Measurements from ENCODE around the gene SNX9.

SNX9 gene

DNA sequence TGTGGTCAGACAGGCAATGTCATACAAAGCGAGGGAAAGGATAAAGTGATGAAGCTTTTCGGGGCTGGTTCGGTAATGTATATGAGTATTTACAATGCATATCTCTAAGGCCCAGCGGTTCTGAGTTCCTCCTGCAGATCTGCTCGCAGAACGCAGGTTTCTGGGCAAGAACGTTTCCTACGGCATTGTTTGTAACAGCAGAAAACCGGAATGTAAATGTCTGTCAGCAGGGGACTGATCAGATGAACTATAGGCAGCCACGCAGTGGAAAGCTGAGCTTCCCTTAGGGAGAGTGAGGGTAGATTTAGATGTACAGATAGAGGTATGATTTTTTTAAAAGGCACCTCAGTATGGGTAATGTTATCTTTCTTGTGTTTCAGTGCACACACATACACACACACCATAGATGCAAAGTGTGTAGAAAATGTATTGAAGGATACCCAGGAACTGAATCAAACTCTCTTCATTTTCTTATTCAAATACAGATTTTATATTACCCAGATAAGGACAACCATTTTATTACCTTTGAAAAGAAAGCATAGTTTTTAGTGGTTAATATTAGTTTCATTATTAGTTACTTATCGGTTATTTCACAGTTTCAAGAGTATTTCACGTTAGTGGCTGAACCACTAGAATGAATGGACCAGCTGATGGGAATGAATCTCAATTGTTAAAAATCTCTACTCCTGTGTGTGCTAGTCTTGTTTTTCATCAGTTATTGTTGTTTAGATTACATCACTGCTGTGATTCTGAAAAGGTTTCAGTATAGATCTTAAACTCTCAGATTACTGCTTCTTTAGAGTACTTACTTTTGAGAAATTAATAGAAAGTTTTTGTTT is 56.2 kb downstream of the SNX9 start:
- H2BK15ac ChIP-seq (ENCODE audit: low read length): no peak overlapping the region
- H3K27me3 ChIP-seq (ENCODE audit: control insufficient read depth in 3 of 3, insufficient read depth in 3 of 3, low read depth in 1 of 3, low read length in 3 of 3): no peaks in the 10 kb centered on the region
- H3K18ac ChIP-seq (ENCODE audit: low read length): no peak overlapping the region
- H3K14ac ChIP-seq (ENCODE audit: low read length): no peak overlapping the region
- no peak overlapping the region for H3K4ac ChIP-seq (ENCODE audit: low read length)
- H2BK12ac ChIP-seq (ENCODE audit: low read length): no peak overlapping the region
- no peaks in the 10 kb centered on the region for H3K79me1 ChIP-seq (ENCODE audit: low read depth, low read length)
- no peak overlapping the region for H2BK5ac ChIP-seq (ENCODE audit: low read length)
- no peak for DNase-seq (ENCODE audit: low spot score)
- H3K36me3 ChIP-seq (replicated peaks in 1 of 2; ENCODE audit: control insufficient read depth in 2 of 2, insufficient read depth in 2 of 2, low read length in 2 of 2): peaks cover 10 to 55% of the 10 kb centered on the region in 2 donors
- H3K4me3 ChIP-seq (ENCODE audit: low read length in 2 of 2): no peak overlapping the region
- H3K9me3 ChIP-seq (replicated peaks in 1 of 2; ENCODE audit: control insufficient read depth in 2 of 2, insufficient read depth in 1 of 2, low read depth in 1 of 2, low read length in 2 of 2): peaks cover 0 to 4% of the 10 kb centered on the region in 2 donors
- WGBS, 2 donors (ENCODE audit: extremely low coverage in 2 of 2, insufficient read length in 2 of 2, insufficient replicate concordance in 1 of 2): no CpG with 5 or more reads among the region's 12 CpGs
- H3K4me1 ChIP-seq (ENCODE audit: control insufficient read depth in 2 of 2, insufficient read depth in 1 of 2, low read depth in 1 of 2, low read length in 2 of 2): peaks cover 8 to 11% of the 10 kb centered on the region in 2 donors
- no peak overlapping the region for H2AK5ac ChIP-seq (ENCODE audit: low read depth, low read length)
- no peak overlapping the region for H2BK120ac ChIP-seq (ENCODE audit: low read depth, low read length)
- no peak overlapping the region for H3K9ac ChIP-seq (ENCODE audit: low read depth, low read length, poor library complexity)
- no peak overlapping the region for H3K23ac ChIP-seq (ENCODE audit: low read depth, low read length, poor library complexity)
- H4K91ac ChIP-seq (ENCODE audit: low read depth, low read length, poor library complexity): no peak overlapping the region
- H2AFZ ChIP-seq (ENCODE audit: low read length): no peak overlapping the region
- no peak overlapping the region for H3K4me2 ChIP-seq (ENCODE audit: insufficient read depth, low read length, poor library complexity, severe bottlenecking)
- no peak overlapping the region for H3K27ac ChIP-seq (replicated peaks; ENCODE audit: low read length)
- no peak overlapping the region for H4K8ac ChIP-seq (ENCODE audit: low read depth, low read length)

DNA sequence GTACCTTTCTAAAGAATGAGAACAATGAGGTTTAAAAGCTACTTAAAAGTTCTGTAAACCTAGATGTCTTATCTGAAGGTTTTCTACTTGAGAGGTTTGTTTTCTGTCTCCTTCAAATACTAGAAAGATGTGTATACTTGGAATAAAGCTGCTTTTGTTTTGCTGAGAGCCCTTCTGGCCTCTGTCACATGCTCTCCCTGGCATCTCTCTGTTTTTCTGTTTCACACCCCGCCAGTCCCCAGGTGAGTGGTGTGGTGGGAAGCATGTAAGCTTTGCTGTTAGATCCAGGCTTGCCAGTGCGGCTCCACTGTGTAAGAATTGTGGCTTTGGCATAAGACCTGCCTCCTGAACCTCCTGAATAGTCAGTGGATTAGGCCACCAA is 56.8 kb downstream of the SNX9 start:
- H2BK5ac ChIP-seq (ENCODE audit: low read length): no peak overlapping the region
- no peak overlapping the region for H2BK120ac ChIP-seq (ENCODE audit: low read depth, low read length)
- H2AFZ ChIP-seq (ENCODE audit: low read length): no peak overlapping the region
- no peak overlapping the region for H4K91ac ChIP-seq (ENCODE audit: low read depth, low read length, poor library complexity)
- no peak overlapping the region for H3K4ac ChIP-seq (ENCODE audit: low read length)
- H2BK12ac ChIP-seq (ENCODE audit: low read length): no peak overlapping the region
- no peaks in the 10 kb centered on the region for H3K79me1 ChIP-seq (ENCODE audit: low read depth, low read length)
- no CpG with 5 or more reads among the region's 2 CpGs for WGBS, 2 donors (ENCODE audit: extremely low coverage in 2 of 2, insufficient read length in 2 of 2, insufficient replicate concordance in 1 of 2)
- H3K14ac ChIP-seq (ENCODE audit: low read length): no peak overlapping the region
- no peaks in the 10 kb centered on the region for H3K27me3 ChIP-seq (ENCODE audit: control insufficient read depth in 3 of 3, insufficient read depth in 3 of 3, low read depth in 1 of 3, low read length in 3 of 3)
- H4K8ac ChIP-seq (ENCODE audit: low read depth, low read length): no peak overlapping the region
- no peak overlapping the region for H3K23ac ChIP-seq (ENCODE audit: low read depth, low read length, poor library complexity)
- no peak overlapping the region for H3K9ac ChIP-seq (ENCODE audit: low read depth, low read length, poor library complexity)
- no peak overlapping the region for H2AK5ac ChIP-seq (ENCODE audit: low read depth, low read length)
- DNase-seq (ENCODE audit: low spot score): no peak
- peaks cover 8 to 11% of the 10 kb centered on the region in 2 donors for H3K4me1 ChIP-seq (ENCODE audit: control insufficient read depth in 2 of 2, insufficient read depth in 1 of 2, low read depth in 1 of 2, low read length in 2 of 2)
- H3K18ac ChIP-seq (ENCODE audit: low read length): no peak overlapping the region
- no peak overlapping the region for H3K4me3 ChIP-seq (ENCODE audit: low read length in 2 of 2)
- H3K4me2 ChIP-seq (ENCODE audit: insufficient read depth, low read length, poor library complexity, severe bottlenecking): no peak overlapping the region
- no peak overlapping the region for H2BK15ac ChIP-seq (ENCODE audit: low read length)
- peaks cover 0 to 4% of the 10 kb centered on the region in 2 donors for H3K9me3 ChIP-seq (replicated peaks in 1 of 2; ENCODE audit: control insufficient read depth in 2 of 2, insufficient read depth in 1 of 2, low read depth in 1 of 2, low read length in 2 of 2)
- H3K36me3 ChIP-seq (replicated peaks in 1 of 2; ENCODE audit: control insufficient read depth in 2 of 2, insufficient read depth in 2 of 2, low read length in 2 of 2): peaks cover 10 to 55% of the 10 kb centered on the region in 2 donors
- H3K27ac ChIP-seq (replicated peaks; ENCODE audit: low read length): no peak overlapping the region

DNA sequence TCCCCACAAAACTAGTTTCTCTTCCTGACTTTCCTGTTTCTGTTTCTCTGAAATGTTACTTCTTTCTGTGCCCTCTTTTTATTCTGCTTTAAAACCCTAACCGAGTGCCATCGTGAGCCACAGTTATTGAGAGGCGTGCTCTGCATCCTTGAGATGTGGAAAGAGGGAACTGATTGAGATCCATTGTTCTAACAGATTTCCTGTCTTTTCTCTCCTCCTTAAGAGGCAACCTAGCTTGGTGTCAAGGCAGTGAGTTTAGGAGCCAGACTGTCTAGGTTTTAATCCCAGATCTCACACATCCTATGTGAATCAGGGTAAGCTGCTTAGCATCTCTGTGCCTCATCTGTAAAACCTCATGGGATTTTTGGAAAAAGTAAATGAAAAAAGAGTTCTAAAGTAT is 57.5 kb downstream of the SNX9 start:
- no peak overlapping the region for H3K23ac ChIP-seq (ENCODE audit: low read depth, low read length, poor library complexity)
- H3K36me3 ChIP-seq (replicated peaks in 1 of 2; ENCODE audit: control insufficient read depth in 2 of 2, insufficient read depth in 2 of 2, low read length in 2 of 2): peaks cover 7 to 55% of the 10 kb centered on the region in 2 donors
- H2AK5ac ChIP-seq (ENCODE audit: low read depth, low read length): no peak overlapping the region
- H3K4ac ChIP-seq (ENCODE audit: low read length): no peak overlapping the region
- no peak overlapping the region for H3K4me3 ChIP-seq (ENCODE audit: low read length in 2 of 2)
- H2BK120ac ChIP-seq (ENCODE audit: low read depth, low read length): no peak overlapping the region
- no peak overlapping the region for H4K8ac ChIP-seq (ENCODE audit: low read depth, low read length)
- H2AFZ ChIP-seq (ENCODE audit: low read length): no peak overlapping the region
- no peak overlapping the region for H3K18ac ChIP-seq (ENCODE audit: low read length)
- no peak overlapping the region for H3K27ac ChIP-seq (replicated peaks; ENCODE audit: low read length)
- H3K79me1 ChIP-seq (ENCODE audit: low read depth, low read length): no peaks in the 10 kb centered on the region
- H3K27me3 ChIP-seq (ENCODE audit: control insufficient read depth in 3 of 3, insufficient read depth in 3 of 3, low read depth in 1 of 3, low read length in 3 of 3): no peaks in the 10 kb centered on the region
- H2BK5ac ChIP-seq (ENCODE audit: low read length): no peak overlapping the region
- peaks cover 0 to 4% of the 10 kb centered on the region in 2 donors for H3K9me3 ChIP-seq (replicated peaks in 1 of 2; ENCODE audit: control insufficient read depth in 2 of 2, insufficient read depth in 1 of 2, low read depth in 1 of 2, low read length in 2 of 2)
- no peak overlapping the region for H3K14ac ChIP-seq (ENCODE audit: low read length)
- H2BK15ac ChIP-seq (ENCODE audit: low read length): no peak overlapping the region
- peaks cover 8 to 11% of the 10 kb centered on the region in 2 donors for H3K4me1 ChIP-seq (ENCODE audit: control insufficient read depth in 2 of 2, insufficient read depth in 1 of 2, low read depth in 1 of 2, low read length in 2 of 2)
- no peak overlapping the region for H3K4me2 ChIP-seq (ENCODE audit: insufficient read depth, low read length, poor library complexity, severe bottlenecking)
- WGBS, 2 donors (ENCODE audit: extremely low coverage in 2 of 2, insufficient read length in 2 of 2, insufficient replicate concordance in 1 of 2): no CpG with 5 or more reads among the region's 3 CpGs
- no peak overlapping the region for H2BK12ac ChIP-seq (ENCODE audit: low read length)
- no peak overlapping the region for H3K9ac ChIP-seq (ENCODE audit: low read depth, low read length, poor library complexity)
- H4K91ac ChIP-seq (ENCODE audit: low read depth, low read length, poor library complexity): no peak overlapping the region
- DNase-seq (ENCODE audit: low spot score): no peak

DNA sequence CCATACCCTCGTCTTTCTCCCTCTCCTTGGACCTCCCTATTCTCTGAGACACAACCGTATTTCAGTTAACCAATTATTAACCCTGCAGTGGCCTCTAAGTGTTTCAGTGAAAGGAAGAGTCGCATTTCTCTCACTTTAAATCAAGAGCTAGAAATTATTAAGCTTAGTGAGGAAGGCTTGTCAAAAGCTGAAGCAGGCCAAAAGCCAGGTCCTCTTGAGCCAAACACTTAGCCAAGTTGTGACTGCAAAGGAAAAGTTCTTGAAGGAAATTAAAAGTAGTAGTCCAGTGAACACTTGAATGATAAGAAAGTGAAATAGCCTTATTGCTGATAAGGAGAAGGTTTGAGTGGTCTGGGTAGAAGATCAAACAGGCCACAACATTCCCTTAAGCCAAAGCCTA is 58.3 kb downstream of the SNX9 start:
- Histone ChIP-seq H3K4ac (ENCODE audit: low read length) (no peak overlapping the region), H2AFZ (ENCODE audit: low read length) (no peak overlapping the region), H3K27ac (replicated peaks; ENCODE audit: low read length) (no peak overlapping the region), H4K91ac (ENCODE audit: low read depth, low read length, poor library complexity) (no peak overlapping the region), H3K4me2 (ENCODE audit: insufficient read depth, low read length, poor library complexity, severe bottlenecking) (no peak overlapping the region), H3K27me3 (ENCODE audit: control insufficient read depth in 3 of 3, insufficient read depth in 3 of 3, low read depth in 1 of 3, low read length in 3 of 3) (no peaks in the 10 kb centered on the region), H3K4me1 (ENCODE audit: control insufficient read depth in 2 of 2, insufficient read depth in 1 of 2, low read depth in 1 of 2, low read length in 2 of 2) (peaks cover 8 to 11% of the 10 kb centered on the region in 2 donors), H2BK12ac (ENCODE audit: low read length) (no peak overlapping the region), H2AK5ac (ENCODE audit: low read depth, low read length) (no peak overlapping the region), H4K8ac (ENCODE audit: low read depth, low read length) (no peak overlapping the region), H3K23ac (ENCODE audit: low read depth, low read length, poor library complexity) (no peak overlapping the region), H3K18ac (ENCODE audit: low read length) (no peak overlapping the region), H3K4me3 (ENCODE audit: low read length in 2 of 2) (no peak overlapping the region), H3K9ac (ENCODE audit: low read depth, low read length, poor library complexity) (no peak overlapping the region), H2BK120ac (ENCODE audit: low read depth, low read length) (no peak overlapping the region), H2BK5ac (ENCODE audit: low read length) (no peak overlapping the region), H2BK15ac (ENCODE audit: low read length) (no peak overlapping the region), H3K79me1 (ENCODE audit: low read depth, low read length) (no peaks in the 10 kb centered on the region), H3K14ac (ENCODE audit: low read length) (no peak overlapping the region), H3K9me3 (replicated peaks in 1 of 2; ENCODE audit: control insufficient read depth in 2 of 2, insufficient read depth in 1 of 2, low read depth in 1 of 2, low read length in 2 of 2) (peaks cover 0 to 4% of the 10 kb centered on the region in 2 donors), H3K36me3 (replicated peaks in 1 of 2; ENCODE audit: control insufficient read depth in 2 of 2, insufficient read depth in 2 of 2, low read length in 2 of 2) (peaks cover 7 to 54% of the 10 kb centered on the region in 2 donors)
- WGBS, 2 donors (ENCODE audit: extremely low coverage in 2 of 2, insufficient read length in 2 of 2, insufficient replicate concordance in 1 of 2): no CpG with 5 or more reads among the region's 3 CpGs
- DNase-seq (ENCODE audit: low spot score): no peak

Measured in neuronal stem cell (in vitro differentiated cells).